Activated T-helper 2 cell treated with anti-CD3 and anti-CD28 coated beads, Interferon-gamma antibody, Interleukin-2, Interleukin-4, amounts not matched to agents 10 μg/mL and 5 μg/mL and 100 μg/mL, durations not matched to agents 14 hours and 24 hours and 36 hours (primary cell): ENCODE results near the gene CNIH3. TPM values are rescaled to one million over a fixed set of nuclear protein-coding genes. Genes with fewer than 3 reads are reported as not detected.

ENCODE experiments used
- DNase-seq: peaks from one replicate; pipeline ENCODE4 v3.0.0; 2021; ENCODE audit warnings: low spot score
- H3K27ac Mint-ChIP-seq: one replicate; pipeline ENCODE4 v1.8.0; 2021; ENCODE audit warnings: mixed read lengths
- H3K27me3 Mint-ChIP-seq: one replicate; pipeline ENCODE4 v1.8.0; 2021; ENCODE audit warnings: low read depth, mixed read lengths
- H3K36me3 Mint-ChIP-seq: one replicate; pipeline ENCODE4 v1.8.0; 2021; ENCODE audit warnings: low read depth, mixed read lengths
- H3K4me1 Mint-ChIP-seq: one replicate; pipeline ENCODE4 v1.8.0; 2021; ENCODE audit warnings: low read depth, mixed read lengths
- H3K4me3 Mint-ChIP-seq: one replicate; pipeline ENCODE4 v1.8.0; 2021; ENCODE audit warnings: low read depth, mild to moderate bottlenecking, moderate library complexity, mixed read lengths
- H3K9me3 Mint-ChIP-seq: one replicate; pipeline ENCODE4 v1.8.0; 2021; ENCODE audit warnings: mixed read lengths
- intact Hi-C: fragments of 100-400 bp; cut with micrococcal nuclease; formaldehyde crosslinking; loops from one replicate; pipeline ENCODE4 v1.15.1; 2023
- total RNA-seq: library from RNA; stranded (reverse); gene quantifications from 2 replicates; pipeline ENCODE4 v1.2.3, GENCODE V29; 2022

CNIH3 gene
- total RNA-seq, 1 donor from 2014 or later, result 1.5 TPM

GRCh38 chr1:224769452-224770335, 153.6 kb downstream of the CNIH3 start:
- H3K36me3 Mint-ChIP-seq, result no peaks in the 10 kb centered on the region

GRCh38 chr1:224770336-224770693, 154.2 kb downstream of the CNIH3 start:
- Mint-ChIP-seq H3K4me3 (no peak overlapping the region), H3K36me3 (no peaks in the 10 kb centered on the region), H3K9me3 (no peaks in the 10 kb centered on the region), H3K27me3 (peaks cover 8% of the 10 kb centered on the region), H3K4me1 (no peaks in the 10 kb centered on the region), H3K27ac (no peak overlapping the region)
- intact Hi-C loops, result no loop called here
- no peak for DNase-seq

More at GRCh38 chr1:224769452-224770335, 153.6 kb downstream of the CNIH3 start:
- no peak overlapping the region for H3K27ac Mint-ChIP-seq
- no peak for DNase-seq
- no peaks in the 10 kb centered on the region for H3K4me1 Mint-ChIP-seq
- no peaks in the 10 kb centered on the region for H3K9me3 Mint-ChIP-seq
- intact Hi-C loops, result no loop called here
- peaks cover 9% of the 10 kb centered on the region for H3K27me3 Mint-ChIP-seq
- H3K4me3 Mint-ChIP-seq, result no peak overlapping the region

DNA sequence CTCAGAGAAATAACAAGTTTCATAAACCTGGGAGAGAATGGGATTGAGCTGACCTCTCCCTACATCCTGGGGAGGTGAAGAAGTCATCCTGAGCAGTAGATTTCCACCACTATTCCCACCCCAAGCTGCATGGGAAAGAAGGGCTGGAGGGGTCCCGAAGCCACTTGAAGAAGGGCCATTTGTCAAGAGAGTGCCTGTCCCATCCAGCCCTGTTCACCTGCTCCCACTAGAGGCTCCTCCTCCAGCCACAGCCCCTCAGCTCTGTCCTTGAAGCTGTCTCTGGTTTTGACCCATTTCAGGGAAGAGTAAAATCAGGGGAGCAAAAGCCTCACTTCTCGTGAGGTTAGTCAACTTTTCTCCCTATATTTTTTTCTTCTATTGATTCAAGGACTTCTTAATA, 157.5 kb downstream of the CNIH3 start:
- Mint-ChIP-seq H3K27me3 (peaks cover 6% of the 10 kb centered on the region), H3K4me1 (no peaks in the 10 kb centered on the region), H3K9me3 (no peaks in the 10 kb centered on the region), H3K27ac (no peak overlapping the region), H3K4me3 (no peak overlapping the region), H3K36me3 (no peaks in the 10 kb centered on the region)
- intact Hi-C loops, result no loop called here
- no peak for DNase-seq

DNA sequence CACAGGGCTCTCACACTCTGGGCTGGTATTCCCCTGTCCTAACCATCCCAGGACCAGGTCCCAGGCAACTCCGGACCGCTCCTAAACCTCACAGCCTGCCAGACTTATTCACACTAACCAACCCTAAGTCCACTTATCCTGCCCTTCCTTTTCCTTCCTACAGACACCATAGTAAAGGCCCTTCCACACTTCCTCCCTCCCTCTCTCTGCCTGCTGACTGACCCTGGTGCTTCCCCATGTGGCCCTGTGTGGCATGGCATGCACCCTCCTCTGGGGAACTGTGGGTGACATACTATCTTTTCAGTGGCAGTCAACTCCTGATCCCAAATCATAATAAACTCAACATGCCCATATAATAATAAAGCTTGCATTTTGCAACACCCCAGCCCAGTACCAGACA, 158.3 kb downstream of the CNIH3 start:
- no peak for DNase-seq
- no peak overlapping the region for H3K27ac Mint-ChIP-seq
- no peaks in the 10 kb centered on the region for H3K4me1 Mint-ChIP-seq
- no peak overlapping the region for H3K4me3 Mint-ChIP-seq
- no peaks in the 10 kb centered on the region for H3K36me3 Mint-ChIP-seq
- peaks cover 6% of the 10 kb centered on the region for H3K27me3 Mint-ChIP-seq
- no peaks in the 10 kb centered on the region for H3K9me3 Mint-ChIP-seq
- intact Hi-C loops, result no loop called here

DNA sequence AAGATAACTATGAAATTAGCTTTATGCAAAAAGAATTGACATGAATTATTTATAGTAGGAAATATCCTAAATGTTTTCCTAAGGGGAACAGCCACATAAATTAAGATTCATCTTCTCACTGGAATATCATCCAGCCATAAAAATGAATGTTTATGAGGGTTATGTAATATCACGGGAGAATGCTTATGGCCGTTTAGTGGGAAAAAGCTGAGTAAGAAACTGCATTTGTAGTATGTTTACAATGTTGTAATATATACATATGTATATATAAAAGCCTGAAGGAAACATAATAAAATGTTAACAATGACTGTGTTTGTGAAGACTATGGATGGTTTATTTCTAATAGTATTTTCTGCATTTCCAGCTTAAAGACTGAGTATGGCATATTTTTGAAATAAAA, 161.1 kb downstream of the CNIH3 start:
- H3K27me3 Mint-ChIP-seq, result peaks cover 6% of the 10 kb centered on the region
- no peaks in the 10 kb centered on the region for H3K36me3 Mint-ChIP-seq
- intact Hi-C loops, result no loop called here
- no peaks in the 10 kb centered on the region for H3K9me3 Mint-ChIP-seq
- H3K4me3 Mint-ChIP-seq, result no peak overlapping the region
- no peak for DNase-seq
- no peak overlapping the region for H3K27ac Mint-ChIP-seq
- no peaks in the 10 kb centered on the region for H3K4me1 Mint-ChIP-seq

- H3K27me3 Mint-ChIP-seq, result peaks cover 2% of the 10 kb centered on the region
- no peaks in the 10 kb centered on the region for H3K9me3 Mint-ChIP-seq
- H3K4me3 Mint-ChIP-seq, result no peak overlapping the region
- H3K4me1 Mint-ChIP-seq, result peaks cover 6% of the 10 kb centered on the region
- H3K36me3 Mint-ChIP-seq, result no peaks in the 10 kb centered on the region
- no peak overlapping the region for H3K27ac Mint-ChIP-seq
- intact Hi-C loops, result no loop called here
- no peak for DNase-seq
These were observed 163.4 kb downstream of the CNIH3 start for GRCh38 chr1:224779536-224779935.

DNA sequence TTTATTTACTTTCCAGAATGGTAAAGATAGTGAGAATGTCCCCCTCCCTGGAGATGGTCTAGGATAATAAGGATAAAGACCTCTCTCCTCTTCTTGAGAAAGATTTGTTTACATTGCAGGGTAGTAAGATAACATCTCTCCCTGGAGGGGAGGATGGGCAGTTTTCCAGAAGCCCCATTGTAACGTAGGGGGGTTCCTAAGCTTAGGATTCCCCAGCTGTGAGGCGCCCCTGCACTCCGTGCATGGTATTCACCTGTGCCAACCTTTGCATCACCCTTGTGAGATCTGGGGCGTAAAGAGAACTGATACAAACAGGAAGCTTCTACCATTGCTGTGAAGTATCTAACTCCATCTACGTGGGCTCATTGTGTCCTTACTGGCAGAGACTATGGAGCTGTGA, 164.6 kb downstream of the CNIH3 start:
- intact Hi-C loops, result no loop called here
- no peaks in the 10 kb centered on the region for H3K36me3 Mint-ChIP-seq
- DNase-seq, result no peak
- no peak overlapping the region for H3K27ac Mint-ChIP-seq
- H3K4me1 Mint-ChIP-seq, result peaks cover 7% of the 10 kb centered on the region
- H3K4me3 Mint-ChIP-seq, result no peak overlapping the region
- H3K9me3 Mint-ChIP-seq, result no peaks in the 10 kb centered on the region
- no peaks in the 10 kb centered on the region for H3K27me3 Mint-ChIP-seq

GRCh38 chr1:224781800-224782199, 165.7 kb downstream of the CNIH3 start:
- Mint-ChIP-seq H3K27ac (no peak overlapping the region), H3K4me1 (peaks cover 7% of the 10 kb centered on the region), H3K9me3 (no peaks in the 10 kb centered on the region), H3K4me3 (no peak overlapping the region), H3K27me3 (no peaks in the 10 kb centered on the region), H3K36me3 (no peaks in the 10 kb centered on the region)
- intact Hi-C loops, result no loop called here
- DNase-seq, result no peak

DNA sequence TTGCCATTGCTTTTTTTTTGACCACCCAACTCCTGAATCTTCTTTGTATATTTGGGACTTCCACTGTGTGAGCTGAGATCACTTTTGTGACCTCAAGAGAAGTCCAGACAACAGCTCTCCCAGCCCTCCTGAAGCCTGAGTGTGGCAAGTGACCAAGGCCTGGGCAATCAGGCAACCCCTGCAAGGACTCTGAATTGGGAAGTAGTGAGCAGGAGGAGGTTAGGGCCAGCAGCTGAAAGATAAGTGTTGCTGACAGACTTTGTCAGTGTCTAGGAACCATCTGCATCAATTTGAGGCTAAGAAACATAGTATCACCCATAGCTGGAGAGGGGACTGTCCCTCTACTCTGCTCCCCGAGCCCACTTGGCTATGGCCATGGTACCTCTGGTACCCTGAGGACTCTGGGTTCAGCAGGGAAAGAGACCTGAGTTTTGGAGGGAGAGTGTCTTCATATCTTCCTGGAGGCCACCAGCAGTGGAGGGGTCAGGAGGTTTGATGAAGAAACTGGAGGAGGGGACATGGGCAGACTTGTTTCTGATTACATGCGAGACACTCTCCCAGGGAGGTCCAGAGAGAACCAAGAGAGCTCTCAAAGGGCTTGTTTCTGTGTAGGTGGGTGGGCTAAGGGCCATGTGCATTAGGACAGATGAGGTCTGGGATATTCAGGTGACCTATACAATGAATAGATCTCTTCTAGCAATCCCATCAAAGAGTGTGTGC, 166.3 kb downstream of the CNIH3 start:
- Mint-ChIP-seq H3K4me3 (no peak overlapping the region), H3K4me1 (peaks cover 7% of the 10 kb centered on the region)

DNA sequence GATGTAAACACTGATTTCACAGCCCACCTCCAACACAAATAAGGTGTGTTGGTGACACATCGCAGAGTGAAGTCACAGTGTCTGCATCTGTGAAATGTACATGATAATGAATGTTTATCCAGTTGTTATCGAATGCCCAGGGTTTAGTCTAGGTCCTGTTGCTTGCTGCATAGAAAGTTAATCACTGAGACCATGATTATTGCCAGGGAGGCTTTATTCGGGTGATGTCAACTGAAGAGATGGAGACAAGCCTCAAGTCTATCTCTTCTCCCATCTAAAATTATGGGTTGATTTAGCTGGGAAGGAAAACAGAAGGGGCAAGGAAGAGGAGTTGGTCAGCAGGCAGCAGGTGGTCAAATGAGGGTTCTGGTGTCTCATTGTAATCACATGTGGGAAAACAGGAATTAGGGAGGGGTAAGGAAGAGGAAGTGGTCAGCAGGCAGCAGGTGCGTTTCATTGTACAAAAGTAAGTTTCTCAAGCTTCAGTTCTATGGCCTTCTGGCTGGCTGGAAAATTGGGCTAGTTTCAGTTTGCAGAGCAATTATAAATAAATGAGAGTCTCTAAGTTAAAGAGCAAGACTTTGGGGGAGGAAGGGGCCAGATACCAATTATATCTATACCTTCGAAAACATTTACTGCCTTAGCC, 167.0 kb downstream of the CNIH3 start:
- H3K27me3 Mint-ChIP-seq, result no peaks in the 10 kb centered on the region
- intact Hi-C loops, result no loop called here
- peaks cover 7% of the 10 kb centered on the region for H3K4me1 Mint-ChIP-seq

More for the DNA sequence above, 166.3 kb downstream of the CNIH3 start:
- intact Hi-C loops, result no loop called here
- DNase-seq, result no peak
- H3K27ac Mint-ChIP-seq, result no peak overlapping the region
- H3K9me3 Mint-ChIP-seq, result peaks cover 6% of the 10 kb centered on the region
- H3K36me3 Mint-ChIP-seq, result no peaks in the 10 kb centered on the region
- no peaks in the 10 kb centered on the region for H3K27me3 Mint-ChIP-seq

GRCh38 chr1:224784265-224785039, 168.3 kb downstream of the CNIH3 start:
- Mint-ChIP-seq H3K27me3 (no peaks in the 10 kb centered on the region), H3K4me3 (no peak overlapping the region), H3K36me3 (no peaks in the 10 kb centered on the region), H3K27ac (no peak overlapping the region), H3K9me3 (peaks cover 6% of the 10 kb centered on the region), H3K4me1 (peaks cover 7% of the 10 kb centered on the region)
- intact Hi-C loops, result no loop called here
- DNase-seq, result no peak

More for the DNA sequence above, 167.0 kb downstream of the CNIH3 start:
- Mint-ChIP-seq H3K36me3 (no peaks in the 10 kb centered on the region), H3K27ac (no peak overlapping the region), H3K9me3 (peaks cover 6% of the 10 kb centered on the region), H3K4me3 (no peak overlapping the region)
- no peak for DNase-seq

- intact Hi-C loops, result no loop called here
- no peaks in the 10 kb centered on the region for H3K36me3 Mint-ChIP-seq
- no peak overlapping the region for H3K27ac Mint-ChIP-seq
- peaks cover 7% of the 10 kb centered on the region for H3K4me1 Mint-ChIP-seq
- peaks cover 6% of the 10 kb centered on the region for H3K9me3 Mint-ChIP-seq
- H3K4me3 Mint-ChIP-seq, result no peak overlapping the region
- no peaks in the 10 kb centered on the region for H3K27me3 Mint-ChIP-seq
- DNase-seq, result no peak
These were observed 168.9 kb downstream of the CNIH3 start for GRCh38 chr1:224785040-224785328.
